Measurements from ENCODE around the gene TTC38.
"Not testable (repeated sequence)": the region's sequence is repeated elsewhere in the genome, so short reads cannot be mapped to it uniquely, and the experiment has no call there.

The TTC38 gene

GRCh38 chr22:46300491-46300890 is 32.7 kb downstream of the TTC38 start:
- TF ChIP-seq CTCF (IDR thresholded peaks at IDR 0.05; ENCODE audit: low read depth, low read length) = no peak
- H3K4me3 ChIP-seq (ENCODE audit: low read depth, low read length) = no peak overlapping the region
- in situ Hi-C loops (cut with HindIII; ENCODE audit: low sequenced_read_pairs) = no loop called here
- DNase-seq (ENCODE audit: low read depth, low spot score) = no peak

- DNase-seq (ENCODE audit: low read depth, low spot score) = peak; percentile 35
- in situ Hi-C loops (cut with HindIII; ENCODE audit: low sequenced_read_pairs) = no loop called here
- no peak overlapping the region for H3K4me3 ChIP-seq (ENCODE audit: low read depth, low read length)
- TF ChIP-seq CTCF (IDR thresholded peaks at IDR 0.05; ENCODE audit: low read depth, low read length) = no peak
These were observed 35.6 kb downstream of the TTC38 start for GRCh38 chr22:46303347-46303965.

DNA sequence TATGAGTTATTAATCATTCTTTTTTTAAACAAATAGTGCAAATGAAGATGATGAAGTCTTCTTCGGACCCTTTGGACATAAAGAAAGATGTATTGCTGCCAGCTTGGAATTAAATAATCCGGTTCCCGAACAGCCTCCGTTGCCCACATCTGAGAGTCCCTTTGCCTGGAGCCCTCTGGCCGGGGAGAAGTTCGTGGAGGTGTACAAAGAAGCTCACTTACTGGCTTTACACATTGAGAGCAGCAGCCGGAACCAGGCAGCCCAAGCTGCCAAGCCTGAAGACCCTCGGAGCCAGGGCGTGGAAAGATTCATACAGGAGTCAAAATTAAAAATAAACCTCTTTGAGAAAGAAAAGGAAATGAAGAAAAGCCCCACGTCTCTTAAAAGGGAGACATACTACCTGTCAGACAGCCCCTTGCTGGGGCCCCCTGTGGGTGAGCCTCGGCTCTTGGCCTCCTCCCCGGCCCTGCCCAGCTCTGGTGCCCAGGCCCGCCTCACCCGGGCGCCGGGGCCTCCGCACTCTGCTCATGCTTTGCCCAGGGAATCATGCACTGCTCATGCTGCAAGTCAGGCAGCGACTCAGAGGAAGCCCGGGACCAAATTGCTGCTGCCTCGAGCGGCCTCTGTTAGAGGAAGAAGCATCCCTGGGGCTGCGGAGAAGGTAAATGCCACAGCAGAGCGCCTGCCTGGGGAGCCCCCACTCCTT is 40.6 kb downstream of the TTC38 start:
- in situ Hi-C loops (cut with HindIII; ENCODE audit: low sequenced_read_pairs) = no loop called here
- H3K4me3 ChIP-seq (ENCODE audit: low read depth, low read length) = no peak overlapping the region
- DNase-seq (ENCODE audit: low read depth, low spot score) = no peak
- TF ChIP-seq CTCF (IDR thresholded peaks at IDR 0.05; ENCODE audit: low read depth, low read length) = no peak

DNA sequence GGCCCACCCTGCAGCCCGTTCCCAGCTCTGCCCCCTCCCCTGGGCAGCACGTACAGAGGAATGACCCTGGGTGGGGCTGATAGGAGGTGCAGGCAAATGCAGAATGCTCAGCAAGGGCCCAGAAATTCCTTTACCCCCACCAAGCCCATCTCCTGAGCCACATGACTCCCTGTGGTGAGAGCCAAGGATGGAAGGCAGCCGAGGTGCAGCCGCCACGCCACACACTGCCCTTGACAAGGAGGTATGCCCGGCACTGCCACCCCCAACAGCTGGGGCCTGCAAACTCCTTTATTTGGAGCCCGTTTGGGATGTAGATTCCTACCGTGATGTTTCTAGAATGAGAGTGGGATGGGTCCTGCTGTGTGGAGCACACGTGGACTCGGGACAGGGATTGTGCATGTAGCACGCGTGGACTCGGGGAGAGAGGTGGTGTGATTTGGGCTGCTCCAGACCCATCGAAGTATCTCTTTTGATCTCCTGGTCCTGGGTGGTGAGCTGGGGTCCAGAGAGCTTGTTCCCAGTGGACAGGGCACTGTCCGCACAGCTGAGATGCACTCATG is 41.8 kb downstream of the TTC38 start:
- TF ChIP-seq CTCF (IDR thresholded peaks at IDR 0.05; ENCODE audit: low read depth, low read length) = no peak
- in situ Hi-C loops (cut with HindIII; ENCODE audit: low sequenced_read_pairs) = no loop called here
- no peak overlapping the region for H3K4me3 ChIP-seq (ENCODE audit: low read depth, low read length)
- no peak for DNase-seq (ENCODE audit: low read depth, low spot score)

DNA sequence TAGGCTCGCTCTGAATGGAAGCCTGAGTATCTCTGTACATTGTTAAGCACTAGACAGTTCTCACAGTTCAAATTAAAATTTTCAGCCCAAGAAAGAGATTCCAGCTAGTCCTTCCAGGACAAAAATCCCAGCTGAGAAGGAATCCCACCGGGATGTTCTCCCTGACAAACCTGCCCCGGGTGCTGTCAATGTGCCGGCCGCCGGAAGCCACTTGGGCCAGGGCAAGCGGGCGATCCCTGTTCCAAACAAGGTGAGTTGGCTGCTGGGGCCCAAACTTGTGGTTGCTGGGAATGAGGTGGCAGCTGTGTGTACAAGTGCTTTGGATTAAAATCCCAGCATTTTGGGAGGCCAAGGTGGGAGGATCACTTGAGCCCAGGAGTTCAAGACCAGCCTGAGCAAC is 44.2 kb downstream of the TTC38 start:
- no peak for TF ChIP-seq CTCF (IDR thresholded peaks at IDR 0.05; ENCODE audit: low read depth, low read length)
- in situ Hi-C loops (cut with HindIII; ENCODE audit: low sequenced_read_pairs) = no loop called here
- no peak overlapping the region for H3K4me3 ChIP-seq (ENCODE audit: low read depth, low read length)
- no peak for DNase-seq (ENCODE audit: low read depth, low spot score)

- DNase-seq (ENCODE audit: low read depth, low spot score); H3K4me3 ChIP-seq (ENCODE audit: low read depth, low read length); in situ Hi-C loops (cut with HindIII; ENCODE audit: low sequenced_read_pairs): not testable (repeated sequence)
These were observed 45.0 kb downstream of the TTC38 start for GRCh38 chr22:46312848-46313247.

DNA sequence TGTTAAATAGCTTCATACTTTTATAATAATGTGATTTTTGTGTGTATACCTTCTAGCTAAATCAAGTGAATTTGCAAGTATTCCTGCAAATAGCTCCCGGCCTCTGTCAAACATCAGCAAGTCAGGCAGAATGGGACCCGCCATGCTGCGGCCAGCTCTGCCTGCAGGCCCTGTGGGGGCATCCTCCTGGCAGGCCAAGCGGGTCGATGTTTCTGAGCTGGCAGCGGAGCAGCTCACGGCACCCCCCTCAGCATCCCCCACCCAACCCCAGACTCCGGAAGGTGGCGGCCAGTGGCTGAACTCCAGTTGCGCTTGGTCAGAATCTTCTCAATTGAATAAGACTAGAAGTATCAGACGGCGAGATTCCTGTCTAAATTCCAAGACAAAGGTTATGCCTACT is 48.2 kb downstream of the TTC38 start:
- H3K4me3 ChIP-seq (ENCODE audit: low read depth, low read length) = no peak overlapping the region
- in situ Hi-C loops (cut with HindIII; ENCODE audit: low sequenced_read_pairs) = no loop called here
- no peak for DNase-seq (ENCODE audit: low read depth, low spot score)
- no peak for TF ChIP-seq CTCF (IDR thresholded peaks at IDR 0.05; ENCODE audit: low read depth, low read length)
